ENCODE data around the gene TKTL2.

DNA sequence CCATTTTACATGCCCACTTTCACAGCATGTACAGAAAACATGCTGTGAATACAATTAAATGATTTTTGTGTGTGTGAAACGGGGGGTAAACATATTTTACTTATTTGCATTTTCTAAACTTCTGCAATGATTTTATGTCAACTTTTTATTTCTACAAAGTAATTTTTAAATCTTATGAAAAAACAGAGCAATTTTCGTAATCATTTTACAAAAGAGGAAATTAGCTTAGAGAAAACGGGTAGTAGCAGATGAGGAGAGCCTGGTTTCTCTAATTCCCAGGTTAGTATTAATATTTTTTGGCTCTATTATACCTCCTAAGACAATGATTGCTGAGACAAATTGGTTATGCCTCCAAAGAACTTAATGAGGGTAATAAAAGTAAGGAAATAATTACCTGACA, 3.2 kb downstream of the TKTL2 start:
- TF ChIP-seq, protein P1, sequence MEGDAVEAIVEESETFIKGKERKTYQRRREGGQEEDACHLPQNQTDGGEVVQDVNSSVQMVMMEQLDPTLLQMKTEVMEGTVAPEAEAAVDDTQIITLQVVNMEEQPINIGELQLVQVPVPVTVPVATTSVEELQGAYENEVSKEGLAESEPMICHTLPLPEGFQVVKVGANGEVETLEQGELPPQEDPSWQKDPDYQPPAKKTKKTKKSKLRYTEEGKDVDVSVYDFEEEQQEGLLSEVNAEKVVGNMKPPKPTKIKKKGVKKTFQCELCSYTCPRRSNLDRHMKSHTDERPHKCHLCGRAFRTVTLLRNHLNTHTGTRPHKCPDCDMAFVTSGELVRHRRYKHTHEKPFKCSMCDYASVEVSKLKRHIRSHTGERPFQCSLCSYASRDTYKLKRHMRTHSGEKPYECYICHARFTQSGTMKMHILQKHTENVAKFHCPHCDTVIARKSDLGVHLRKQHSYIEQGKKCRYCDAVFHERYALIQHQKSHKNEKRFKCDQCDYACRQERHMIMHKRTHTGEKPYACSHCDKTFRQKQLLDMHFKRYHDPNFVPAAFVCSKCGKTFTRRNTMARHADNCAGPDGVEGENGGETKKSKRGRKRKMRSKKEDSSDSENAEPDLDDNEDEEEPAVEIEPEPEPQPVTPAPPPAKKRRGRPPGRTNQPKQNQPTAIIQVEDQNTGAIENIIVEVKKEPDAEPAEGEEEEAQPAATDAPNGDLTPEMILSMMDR (IDR thresholded peaks at IDR 0.05) = no peak
- TF ChIP-seq POLR2A (IDR thresholded peaks at IDR 0.05) = no peak

Measured in testis (tissue), 2 donors.